Adrenal gland (tissue), 12 donors: ENCODE data around the gene XPC. TPM values are rescaled to one million over a fixed set of nuclear protein-coding genes. Genes with fewer than 3 reads are reported as not detected.

ENCODE experiments used
- DNase-seq, 7 donors: peaks; one replicate each; pipeline ENCODE4 v3.0.0-alpha.2; 2019 to 2020
- H3K27ac ChIP-seq, 5 donors: fragments of 200-600 bp; sonication (generic) in 4 of 5; 1 replicate in 3 of 5; 2 replicates in 2 of 5; pipeline versions ENCODE4 v1.5.1 to v1.8.0; 2016 to 2020; ENCODE audit warnings: mild to moderate bottlenecking in 1 of 5
- H3K27me3 ChIP-seq: fragments of 200-600 bp; 2 replicates; pipeline ENCODE4 v1.8.0; 2021
- H3K36me3 ChIP-seq, 2 donors: fragments of 200-600 bp; replicated peaks in 1 of 2; 1 replicate in 1 of 2; 2 replicates in 1 of 2; pipeline versions ENCODE4 v1.5.1 to v1.8.0; 2018 to 2022
- H3K4me1 ChIP-seq, 2 donors: fragments of 200-600 bp; replicated peaks in 1 of 2; 1 replicate in 1 of 2; 2 replicates in 1 of 2; pipeline versions ENCODE4 v1.5.1 to v1.8.0; 2018 to 2021
- H3K4me3 ChIP-seq, 4 donors: fragments of 200-600 bp; sonication (generic) in 3 of 4; one replicate each; pipeline ENCODE4 v1.5.1; 2016 to 2018
- H3K9me3 ChIP-seq, 3 donors: fragments of 200-600 bp; sonication (generic) in 1 of 3; replicated peaks in 1 of 3; 1 replicate in 2 of 3; 2 replicates in 1 of 3; pipeline versions ENCODE4 v1.5.1 to v1.8.0; 2016 to 2021
- CTCF ChIP-seq, 6 experiments: fragments of 450-650 bp in 4 of 6; fragments of 200-600 bp in 2 of 6; sonication (generic) in 1 of 6; IDR thresholded peaks; 1 replicate in 5 of 6; 2 replicates in 1 of 6; pipeline versions ENCODE4 v1.5.1 to v1.8.0; 2016 to 2021; ENCODE audit warnings: antibody characterized with exemption in 6 of 6, mild to moderate bottlenecking in 2 of 6, moderate library complexity in 1 of 6
- POLR2A ChIP-seq, 2 donors: fragments of 450-650 bp; IDR thresholded peaks; one replicate each; pipeline ENCODE4 v1.6.1; 2017; ENCODE audit warnings: antibody characterized with exemption in 2 of 2, mild to moderate bottlenecking in 2 of 2, moderate library complexity in 1 of 2
- WGBS, 4 donors: extraction: QIAGEN DNeasy Blood & Tissue Kit in 2 of 4; methylation state at CpG; one replicate each; pipeline versions ENCODE4 v1.1.5 to v1.1.7; 2013 to 2017; 5-methylcytosine and 5-hydroxymethylcytosine counted together
- intact Hi-C, 2 donors: fragments of 100-400 bp; cut with DNase I; formaldehyde crosslinking; loops; one replicate each; pipeline versions ENCODE4 v1.14.1 to v1.15.0; 2022 to 2023
- polyA plus RNA-seq, 3 donors: library from polyadenylated mRNA; stranded (reverse); fragments of 200-250 nt in 2 of 3; fragments of 350-450 nt in 1 of 3; fragmentation: Illumina TruSeq in 1 of 3; extraction: RNeasy Lipid Tissue Mini Kit (QIAGEN cat#74804) in 1 of 3; gene quantifications; one replicate each; pipeline ENCODE4 v1.2.3, GENCODE V29; 2013 to 2014
- total RNA-seq, 9 donors: library from RNA; depleted of rRNA in 4 of 9; stranded (reverse); fragments of >200 nt in 4 of 9; fragments of 120-200 nt in 1 of 9; fragmentation: NEBNext Ultra II Directional in 1 of 9; extraction: Animal tissue kit (Norgen Biotek cat#: 25700) in 1 of 9; gene quantifications; one replicate each; pipeline versions ENCODE4 v1.1.0 to v1.2.4, GENCODE V29; 2013 to 2023
- donor health status: healthy with polysubstance abuse.
- donor health status: Bipolar disorder and iron deficiency.
- donor health status: DM: yes; HTN: yes; CAD: no.
- donor health status: DM: no; HTN: no; CAD: no.
- donor health status: DM: no; HTN: no; CAD: no.
- donor health status: DM: yes; HTN: yes; CAD: no.

XPC gene
- total and polyA plus RNA-seq, 12 donors = 15.6 to 66.5 (median 31.4) TPM

DNA sequence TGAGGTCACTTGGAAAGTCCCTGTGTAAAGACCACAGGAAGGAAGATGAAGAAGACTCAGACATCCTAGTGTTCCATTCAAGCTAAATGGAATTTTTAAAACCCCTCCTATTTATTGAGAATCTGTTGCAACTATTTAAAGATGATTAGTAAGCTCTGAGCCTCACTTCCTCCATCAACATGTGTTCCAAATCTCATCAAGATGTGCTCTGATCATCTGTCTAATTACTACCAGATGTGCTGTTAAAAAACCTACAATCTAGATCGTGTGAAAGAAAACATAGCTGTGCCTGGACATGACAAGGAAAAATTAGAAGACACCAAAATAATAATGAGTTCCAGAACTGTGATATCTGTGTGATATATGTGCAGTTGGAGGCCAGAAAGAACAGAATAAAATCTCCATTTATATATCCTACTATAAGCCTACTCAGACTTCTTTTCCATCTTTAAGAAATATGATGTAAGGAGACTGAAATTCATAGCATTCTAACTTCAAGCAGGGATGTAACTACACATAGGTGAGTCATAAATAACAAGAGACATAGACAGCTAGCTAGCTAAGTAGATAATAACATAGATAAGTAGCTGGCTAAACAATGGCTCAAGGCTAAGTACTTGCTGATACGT lies 7.8 kb downstream of the XPC start:
- H3K27me3 ChIP-seq = no peaks in the 10 kb centered on the region
- H3K9me3 ChIP-seq = no peaks in the 10 kb centered on the region
- H3K36me3 ChIP-seq = peaks cover 6 to 68% of the 10 kb centered on the region in 2 donors
- peaks cover 7 to 17% of the 10 kb centered on the region in 2 donors for H3K4me1 ChIP-seq
- WGBS, 4 donors = 44 to 55% (median 50%) methylated on average over 2 of the region's 2 CpGs
- TF ChIP-seq POLR2A (IDR thresholded peaks at IDR 0.05) = no peak
- H3K27ac ChIP-seq = no peak overlapping the region
- no peak overlapping the region for H3K4me3 ChIP-seq
- intact Hi-C loops = loop anchor here in 1 of 2 donors (10.0 kb wide), 1 partner anchor 46 kb away; the partner anchor contains the start of genes CHCHD4 and TMEM43
- DNase-seq = no peak

- Histone ChIP-seq H3K9me3 (no peaks in the 10 kb centered on the region), H3K4me3 (no peak overlapping the region), H3K27me3 (no peaks in the 10 kb centered on the region), H3K4me1 (peaks cover 3 to 17% of the 10 kb centered on the region in 2 donors), H3K27ac (no peak overlapping the region), H3K36me3 (peaks cover 6 to 76% of the 10 kb centered on the region in 2 donors)
- no peak for DNase-seq
- intact Hi-C loops = loop anchor here in 1 of 2 donors (10.0 kb wide), 1 partner anchor 45 kb away; the partner anchor contains the start of genes CHCHD4 and TMEM43
- TF ChIP-seq POLR2A (IDR thresholded peaks at IDR 0.05) (no peak), CTCF (IDR thresholded peaks at IDR 0.05) (no peak)
Observed at GRCh38 chr3:14169871-14170270, 8.5 kb downstream of the XPC start.

GRCh38 chr3:14169435-14169834 lies 9.0 kb downstream of the XPC start:
- no peak overlapping the region for H3K4me3 ChIP-seq
- peaks cover 0 to 13% of the 10 kb centered on the region in 2 donors for H3K4me1 ChIP-seq
- no peaks in the 10 kb centered on the region for H3K27me3 ChIP-seq
- H3K9me3 ChIP-seq = no peaks in the 10 kb centered on the region
- peaks cover 6 to 80% of the 10 kb centered on the region in 2 donors for H3K36me3 ChIP-seq
- no peak for DNase-seq
- intact Hi-C loops = no loop called here
- H3K27ac ChIP-seq = no peak overlapping the region
- TF ChIP-seq POLR2A (IDR thresholded peaks at IDR 0.05) (no peak), CTCF (IDR thresholded peaks at IDR 0.05) (no peak)
- WGBS, 4 donors = 93 to 96% (median 95%) methylated on average over 2 of the region's 2 CpGs

- Histone ChIP-seq H3K4me3 (no peak overlapping the region), H3K27ac (no peak overlapping the region), H3K4me1 (peaks cover 0 to 7% of the 10 kb centered on the region in 2 donors), H3K36me3 (peaks cover 6 to 96% of the 10 kb centered on the region in 2 donors), H3K27me3 (no peaks in the 10 kb centered on the region), H3K9me3 (peaks cover 0 to 3% (median 0%) of the 10 kb centered on the region in 3 donors)
- DNase-seq = no peak
- intact Hi-C loops = no loop called here
- no peak for TF ChIP-seq CTCF (IDR thresholded peaks at IDR 0.05)
- no peak for TF ChIP-seq POLR2A (IDR thresholded peaks at IDR 0.05)
- WGBS, 4 donors = 83 to 91% (median 90%) methylated on average over 9 of the region's 9 CpGs
Observed at GRCh38 chr3:14166877-14167603, 11.4 kb downstream of the XPC start.
